A549 treated with GW870086 at 1 μM for 4 hours (cell line): ENCODE results near the gene UTP14A. TPM values are rescaled to one million over a fixed set of nuclear protein-coding genes. Genes with fewer than 3 reads are reported as not detected.

ENCODE experiments used
- total RNA-seq: library from RNA; stranded (reverse); fragments of 200-300 nt; extraction: Qiagen RNA extraction; gene quantifications from 5 replicates; pipeline ENCODE4 v1.2.3, GENCODE V29; 2022; ENCODE audit warnings: low read depth

The UTP14A gene, protein sequence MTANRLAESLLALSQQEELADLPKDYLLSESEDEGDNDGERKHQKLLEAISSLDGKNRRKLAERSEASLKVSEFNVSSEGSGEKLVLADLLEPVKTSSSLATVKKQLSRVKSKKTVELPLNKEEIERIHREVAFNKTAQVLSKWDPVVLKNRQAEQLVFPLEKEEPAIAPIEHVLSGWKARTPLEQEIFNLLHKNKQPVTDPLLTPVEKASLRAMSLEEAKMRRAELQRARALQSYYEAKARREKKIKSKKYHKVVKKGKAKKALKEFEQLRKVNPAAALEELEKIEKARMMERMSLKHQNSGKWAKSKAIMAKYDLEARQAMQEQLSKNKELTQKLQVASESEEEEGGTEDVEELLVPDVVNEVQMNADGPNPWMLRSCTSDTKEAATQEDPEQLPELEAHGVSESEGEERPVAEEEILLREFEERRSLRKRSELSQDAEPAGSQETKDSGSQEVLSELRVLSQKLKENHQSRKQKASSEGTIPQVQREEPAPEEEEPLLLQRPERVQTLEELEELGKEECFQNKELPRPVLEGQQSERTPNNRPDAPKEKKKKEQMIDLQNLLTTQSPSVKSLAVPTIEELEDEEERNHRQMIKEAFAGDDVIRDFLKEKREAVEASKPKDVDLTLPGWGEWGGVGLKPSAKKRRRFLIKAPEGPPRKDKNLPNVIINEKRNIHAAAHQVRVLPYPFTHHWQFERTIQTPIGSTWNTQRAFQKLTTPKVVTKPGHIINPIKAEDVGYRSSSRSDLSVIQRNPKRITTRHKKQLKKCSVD
- 43.0 to 50.0 TPM (median 44.2 TPM) in 5 replicates for total RNA-seq

GRCh38 chrX:129905787-129906580 lies at the start of gene UTP14A:
Gene UTP14A, plus strand, starts transcription at chrX:129906164. Its CDS starts 47 bp downstream, at chrX:129906211.

Other genes starting within 250 kb of the UTP14A start
- gene XPNPEP2, start 167.2 kb upstream of the UTP14A start, total RNA-seq, result not detected in 5 replicates
- gene SASH3, start 126.2 kb upstream of the UTP14A start, total RNA-seq, result not detected in 5 replicates
- gene ZDHHC9, start 62.3 kb upstream of the UTP14A start, total RNA-seq, result 49.5 to 56.4 TPM (median 55.3 TPM) in 5 replicates
- 4.8 to 10.1 TPM (median 9.5 TPM) in 5 replicates for gene BCORL1, start 76.5 kb downstream of the UTP14A start, total RNA-seq
- gene ELF4, start 204.3 kb downstream of the UTP14A start, total RNA-seq, result 25.9 to 28.4 TPM (median 28.1 TPM) in 5 replicates